Fibroblast of the aortic adventitia (primary cell): ENCODE measurements around the gene NUP43. TPM values are rescaled to one million over a fixed set of nuclear protein-coding genes. Genes with fewer than 3 reads are reported as not detected.

Experiments used
- DNase-seq: peaks from one replicate; pipeline ENCODE4 v3.0.0-alpha.2; 2010; ENCODE audit warnings: low read depth
- H3K4me3 ChIP-seq: 2 replicates; pipeline ENCODE4 v1.5.1; 2011; ENCODE audit warnings: low read depth, mild to moderate bottlenecking, control low read depth, low read length, moderate library complexity
- total RNA-seq: library from RNA; depleted of rRNA; stranded (reverse); fragments of >200 nt; gene quantifications from 2 replicates; pipeline ENCODE4 v1.2.3, GENCODE V29; 2012; ENCODE audit warnings: low replicate concordance
- TF ChIP-seq, protein P1 (sequence below): IDR thresholded peaks from 2 replicates; pipeline ENCODE4 v1.5.1; 2011; ENCODE audit warnings: mild to moderate bottlenecking, low read length, control low read depth, inconsistent platforms; ENCODE audit not compliant: insufficient read depth

The NUP43 gene
- total RNA-seq, 1 donor, result 45.6 TPM

DNA sequence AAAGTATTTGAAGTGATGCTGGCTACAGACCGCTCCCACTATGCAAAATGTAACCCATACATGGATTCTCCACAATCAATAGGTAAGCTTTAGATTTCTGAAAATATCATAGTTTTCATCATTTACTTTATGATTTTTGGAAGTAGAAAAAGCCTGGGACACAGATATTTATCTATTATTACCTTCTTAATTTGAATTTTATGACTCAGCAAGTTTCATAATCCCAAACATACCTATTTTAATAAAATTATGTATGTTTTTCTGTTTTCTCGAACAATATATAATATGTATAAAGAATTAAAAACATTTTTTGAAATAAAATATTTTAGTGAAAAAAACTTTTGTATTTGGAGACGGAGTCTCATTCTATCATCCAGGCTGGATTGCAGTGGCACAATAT lies 24.9 kb upstream of the NUP43 start:
- H3K4me3 ChIP-seq, result no peak overlapping the region
- no peak for DNase-seq
- TF ChIP-seq, protein P1, sequence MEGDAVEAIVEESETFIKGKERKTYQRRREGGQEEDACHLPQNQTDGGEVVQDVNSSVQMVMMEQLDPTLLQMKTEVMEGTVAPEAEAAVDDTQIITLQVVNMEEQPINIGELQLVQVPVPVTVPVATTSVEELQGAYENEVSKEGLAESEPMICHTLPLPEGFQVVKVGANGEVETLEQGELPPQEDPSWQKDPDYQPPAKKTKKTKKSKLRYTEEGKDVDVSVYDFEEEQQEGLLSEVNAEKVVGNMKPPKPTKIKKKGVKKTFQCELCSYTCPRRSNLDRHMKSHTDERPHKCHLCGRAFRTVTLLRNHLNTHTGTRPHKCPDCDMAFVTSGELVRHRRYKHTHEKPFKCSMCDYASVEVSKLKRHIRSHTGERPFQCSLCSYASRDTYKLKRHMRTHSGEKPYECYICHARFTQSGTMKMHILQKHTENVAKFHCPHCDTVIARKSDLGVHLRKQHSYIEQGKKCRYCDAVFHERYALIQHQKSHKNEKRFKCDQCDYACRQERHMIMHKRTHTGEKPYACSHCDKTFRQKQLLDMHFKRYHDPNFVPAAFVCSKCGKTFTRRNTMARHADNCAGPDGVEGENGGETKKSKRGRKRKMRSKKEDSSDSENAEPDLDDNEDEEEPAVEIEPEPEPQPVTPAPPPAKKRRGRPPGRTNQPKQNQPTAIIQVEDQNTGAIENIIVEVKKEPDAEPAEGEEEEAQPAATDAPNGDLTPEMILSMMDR, result no peak

DNA sequence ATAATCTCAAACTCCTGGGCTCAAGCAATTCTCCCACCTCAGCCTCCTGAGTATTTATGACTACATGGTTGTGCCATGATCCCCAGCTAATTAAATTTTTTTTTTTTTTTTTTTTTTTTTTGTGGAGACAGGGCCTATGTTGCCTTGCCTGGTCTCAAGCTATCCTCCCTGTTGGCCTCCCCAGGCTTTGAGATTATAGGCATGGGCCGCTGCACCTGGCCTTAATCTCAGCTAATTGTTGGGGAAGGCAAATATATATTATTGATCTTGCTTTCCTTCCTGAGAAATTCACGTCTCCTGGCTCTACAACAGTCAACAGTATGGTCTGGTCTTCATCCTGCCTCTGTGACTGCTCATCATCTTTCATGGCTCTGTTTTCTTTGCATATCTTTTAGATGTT lies 23.3 kb upstream of the NUP43 start:
- TF ChIP-seq, protein P1, result no peak
- H3K4me3 ChIP-seq, result no peak overlapping the region
- DNase-seq, result no peak

DNA sequence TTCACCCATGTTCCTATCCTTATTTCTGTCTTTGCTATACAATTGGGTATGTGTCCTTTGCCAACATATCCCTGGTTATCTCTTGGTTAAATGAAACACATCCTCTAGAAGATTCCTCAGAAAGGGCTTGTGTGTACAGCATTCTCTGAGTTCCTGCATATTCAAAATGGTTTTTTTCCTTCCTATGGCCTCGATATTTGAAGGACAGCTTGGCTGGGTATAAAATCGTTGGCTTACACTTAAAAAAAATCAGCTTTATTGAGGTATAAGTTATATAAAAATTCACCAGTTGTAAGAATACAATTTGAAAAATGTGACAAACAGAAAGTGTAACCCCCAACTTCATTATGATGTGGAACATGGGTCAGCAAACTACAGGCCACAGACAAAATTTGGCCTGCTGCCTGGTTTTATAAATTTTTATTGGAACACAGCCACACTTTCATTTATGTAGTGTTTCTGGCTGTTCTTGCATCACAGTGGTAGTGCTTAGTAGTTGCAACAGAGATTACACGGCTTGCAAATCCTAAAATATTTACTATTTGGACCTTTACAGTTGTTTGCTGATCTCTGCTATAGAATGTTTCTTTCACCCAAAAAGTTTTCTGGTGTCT lies 19.9 kb upstream of the NUP43 start:
- TF ChIP-seq, protein P1, result no peak
- peak; percentile 81 for DNase-seq
- H3K4me3 ChIP-seq, result no peak overlapping the region

DNA sequence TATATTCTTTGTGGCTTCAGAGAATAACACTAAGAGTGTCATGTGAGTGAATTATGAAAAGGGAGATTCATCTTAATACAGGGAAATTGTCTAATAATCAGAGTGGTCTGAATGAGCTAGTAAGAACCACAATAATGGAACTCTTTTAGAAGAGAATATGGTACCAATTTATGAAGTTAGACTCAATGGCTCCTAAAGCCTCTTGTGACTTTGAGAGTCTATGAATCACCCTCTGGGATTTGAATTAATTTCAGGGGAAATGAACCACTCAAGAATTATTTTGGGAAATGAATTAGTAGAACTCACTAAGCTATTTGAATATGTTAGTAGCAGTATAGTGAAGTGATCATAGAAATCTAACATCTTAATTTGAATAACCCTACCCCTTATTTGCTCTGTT lies 17.5 kb upstream of the NUP43 start:
- no peak overlapping the region for H3K4me3 ChIP-seq
- DNase-seq, result peak; percentile 8
- TF ChIP-seq, protein P1, result no peak

DNA sequence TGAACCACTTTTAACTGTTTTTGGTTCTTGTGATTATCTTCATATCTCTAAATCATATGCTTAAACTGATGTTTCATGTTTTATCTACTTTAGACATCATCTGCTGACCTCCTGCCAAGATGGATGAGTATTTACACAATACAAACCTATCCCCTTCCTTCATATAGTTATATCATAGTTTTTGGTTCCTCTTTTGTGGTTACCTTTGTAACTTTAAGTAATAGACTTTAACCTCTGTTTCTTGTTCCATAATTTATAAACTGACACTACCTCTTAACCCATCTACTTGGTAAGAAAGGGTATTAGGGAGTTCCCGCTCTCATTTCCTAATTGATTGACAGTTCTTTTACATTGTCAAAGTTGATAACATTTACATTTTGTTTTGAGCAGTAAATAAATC lies 15.1 kb upstream of the NUP43 start:
- TF ChIP-seq, protein P1, result no peak
- no peak overlapping the region for H3K4me3 ChIP-seq
- DNase-seq, result no peak

DNA sequence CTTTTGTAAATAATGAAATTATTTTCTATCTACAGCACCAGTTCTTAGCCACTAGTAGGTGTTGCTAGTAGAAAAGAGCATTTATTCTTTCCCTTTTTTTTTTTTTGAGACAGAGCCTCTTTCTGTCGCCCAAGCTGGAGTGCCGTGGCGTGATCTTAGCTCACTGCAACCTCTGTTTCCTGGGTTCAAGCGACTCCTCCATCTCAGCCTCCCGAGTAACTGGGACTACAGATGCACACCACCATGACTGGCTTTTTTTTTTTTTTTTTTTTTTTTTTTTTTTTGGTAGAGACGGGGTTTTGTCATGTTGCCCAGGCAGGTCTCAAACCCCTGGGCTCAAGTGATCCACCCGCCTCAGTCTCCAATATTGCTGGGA lies 9.9 kb upstream of the NUP43 start:
- no peak overlapping the region for H3K4me3 ChIP-seq
- no peak for DNase-seq
- TF ChIP-seq, protein P1, result no peak
